GM12891 (cell line): ENCODE results near the gene KXD1.

Source experiments
- POLR2A ChIP-seq: IDR thresholded peaks from 2 replicates; pipeline ENCODE4 v1.6.1; 2011; ENCODE audit warnings: low read depth, low read length, control low read depth
- POLR2AphosphoS5 ChIP-seq: IDR thresholded peaks from 2 replicates; pipeline ENCODE4 v1.6.1; 2011; ENCODE audit warnings: low read depth, low read length, control low read depth
- POU2F2 ChIP-seq: IDR thresholded peaks from 2 replicates; pipeline ENCODE4 v1.6.1; 2011; ENCODE audit warnings: low read depth, mild to moderate bottlenecking, control low read depth, low read length, moderate library complexity
- SPI1 ChIP-seq: IDR thresholded peaks from 2 replicates; pipeline ENCODE4 v1.6.1; 2011; ENCODE audit warnings: low read depth, low read length, control low read depth

- TF ChIP-seq POLR2A (no peak), POLR2AphosphoS5 (no peak), POU2F2 (no peak), SPI1 (no peak)
These were observed 41.7 kb upstream of the KXD1 start for GRCh38 chr19:18515959-18516358.
